GM20000 (cell line): Measurements from ENCODE around the gene CDH12.

ENCODE experiments used
- DNase-seq: peaks from one replicate; pipeline ENCODE4 v3.0.0; 2012; ENCODE audit warnings: low spot score
- CTCF ChIP-seq: IDR thresholded peaks from 2 replicates; pipeline ENCODE4 v1.5.1; 2012; ENCODE audit warnings: mild to moderate bottlenecking, control low read depth; ENCODE audit errors: extremely low read depth, missing control alignments

CDH12 gene

DNA sequence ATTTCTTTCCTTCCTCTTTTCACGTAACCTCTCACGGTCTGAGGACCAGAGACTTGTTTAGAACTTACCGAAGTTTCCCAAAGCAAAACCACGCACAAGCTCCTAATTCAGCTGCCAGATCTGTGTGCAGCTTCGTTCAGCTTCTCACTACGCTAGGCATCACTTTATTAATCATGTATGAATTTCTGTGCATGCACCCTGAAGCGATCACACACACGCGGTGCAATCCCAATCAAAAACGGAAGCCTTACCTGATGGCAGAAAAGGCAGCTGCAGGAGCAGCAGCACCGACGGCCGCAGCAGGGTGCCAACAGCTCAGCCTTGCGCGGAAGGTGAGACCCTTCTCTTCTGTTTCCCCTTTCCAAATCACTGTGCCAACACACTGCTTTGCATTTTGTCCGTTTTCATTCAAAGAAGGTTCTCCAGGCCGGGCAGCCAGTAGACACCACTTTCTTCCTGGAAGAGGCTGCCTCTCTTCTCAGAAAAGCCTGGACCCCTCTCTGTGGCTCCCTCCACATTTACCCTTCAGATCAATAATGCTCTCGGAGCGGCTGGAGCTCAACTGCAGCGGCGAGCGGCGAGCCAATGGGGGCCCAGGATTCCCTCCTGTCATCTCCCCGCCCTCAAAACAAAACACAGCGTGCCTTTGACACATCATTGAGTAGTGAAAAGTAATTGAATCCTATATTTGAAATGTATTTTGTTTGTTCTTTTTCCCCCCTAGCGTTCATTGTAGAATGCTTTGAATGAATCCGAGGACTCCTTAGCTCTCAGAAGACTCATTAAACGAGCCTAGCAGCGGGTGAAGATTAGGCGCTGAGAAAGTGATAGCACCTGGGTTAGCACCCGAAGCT, at the start of gene CDH12:
TSS of gene CDH12 (minus strand) at position 538 of the 854 bp plus-strand sequence.
- DNase-seq: peak; percentile 5
- TF ChIP-seq CTCF: no peak

DNA sequence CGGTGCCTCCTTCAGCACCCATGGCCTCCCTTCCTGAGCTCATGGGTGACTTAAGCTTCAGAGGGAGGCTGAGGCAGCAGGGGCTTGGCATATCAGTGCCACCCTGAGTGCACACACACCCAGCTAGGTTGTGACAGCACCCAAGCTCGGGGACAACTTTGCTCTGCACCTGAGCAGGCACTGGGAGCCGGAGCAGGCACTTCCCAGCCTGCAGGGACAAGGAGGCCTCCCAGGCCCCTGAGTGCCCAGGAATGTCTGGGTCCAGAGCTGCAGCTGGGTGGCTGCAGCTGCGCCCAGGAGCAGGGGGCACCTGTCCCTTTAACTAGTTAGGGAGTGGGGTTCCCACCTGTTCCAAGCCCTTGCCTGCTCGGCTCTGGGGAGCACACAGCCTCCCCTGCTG, 48.7 kb upstream of the CDH12 start:
- no peak for TF ChIP-seq CTCF

DNA sequence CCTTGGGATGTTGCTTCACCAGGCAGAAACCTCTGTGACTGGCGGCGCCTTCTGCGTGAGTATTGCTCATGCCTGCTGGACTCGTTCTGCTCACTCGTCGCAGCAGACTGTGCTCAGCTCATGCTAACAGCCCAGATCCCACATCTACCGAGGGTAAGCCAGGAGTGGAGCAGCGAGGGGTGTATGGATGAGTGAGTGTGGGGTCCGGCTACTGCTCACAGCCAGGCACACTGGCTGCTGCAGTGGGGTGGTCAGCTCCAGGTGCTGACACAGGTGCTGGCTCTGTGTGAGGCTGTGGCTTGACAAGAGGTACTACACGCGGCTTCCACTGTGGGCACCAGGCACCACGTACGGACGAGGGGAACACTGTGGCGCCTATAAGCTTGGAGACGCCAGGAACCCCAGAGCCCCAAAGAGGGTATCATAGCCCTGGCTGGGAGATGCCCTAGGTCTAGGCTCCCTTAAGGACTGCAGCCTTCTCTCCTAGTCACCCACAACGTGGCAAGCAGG, 47.7 kb upstream of the CDH12 start:
- TF ChIP-seq CTCF: no peak
- no peak for DNase-seq

More for the DNA sequence above, 48.7 kb upstream of the CDH12 start:
- DNase-seq: no peak

DNA sequence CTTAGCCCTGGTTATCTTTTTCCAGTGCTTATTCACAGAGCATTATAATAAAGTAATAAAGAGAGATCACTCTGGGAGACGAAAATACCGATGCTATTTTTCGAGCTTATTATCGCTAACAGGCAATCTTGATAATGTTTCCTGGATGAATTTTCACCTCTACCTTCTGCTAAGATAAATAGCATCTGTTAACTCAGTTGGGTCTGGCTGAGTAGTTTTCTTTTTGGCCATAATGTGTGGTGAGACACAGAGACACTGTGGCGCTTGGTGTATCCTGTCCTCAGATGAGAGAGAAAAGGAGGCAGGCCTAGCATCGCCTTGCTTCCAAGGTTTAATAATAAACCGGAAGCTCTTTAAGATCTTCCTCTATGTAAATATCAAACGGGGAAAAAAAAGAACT, 46.2 kb upstream of the CDH12 start:
- no peak for TF ChIP-seq CTCF
- no peak for DNase-seq

GRCh38 chr5:22896152-22896551, 43.0 kb upstream of the CDH12 start:
- DNase-seq: no peak
- no peak for TF ChIP-seq CTCF

- TF ChIP-seq CTCF: no peak
- no peak for DNase-seq
Measured at GRCh38 chr5:22892441-22892840, 39.3 kb upstream of the CDH12 start.

DNA sequence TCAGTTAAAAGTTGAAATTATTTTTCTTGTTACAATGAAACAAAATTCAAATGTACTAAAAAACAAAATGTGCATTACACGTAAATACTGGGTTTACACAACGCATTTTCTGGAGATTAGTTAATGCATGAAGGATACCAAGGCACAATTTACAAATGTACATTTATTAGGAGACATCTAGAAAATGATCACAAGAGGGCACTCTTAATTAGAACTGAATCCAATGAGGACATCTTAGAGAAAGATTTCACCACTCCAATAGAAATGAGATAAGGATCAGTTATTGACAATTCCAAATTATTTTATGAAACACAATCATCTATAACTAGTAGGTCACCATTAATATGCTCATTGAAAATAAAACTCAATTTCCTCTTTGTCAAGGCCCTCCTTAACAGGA, 36.6 kb upstream of the CDH12 start:
- peak; percentile 5 for DNase-seq
- no peak for TF ChIP-seq CTCF
